ENCODE results near the gene SNRNP70. TPM values are rescaled to one million over a fixed set of nuclear protein-coding genes. Genes with fewer than 3 reads are reported as not detected.
"Not testable (repeated sequence)": the region's sequence is repeated elsewhere in the genome, so short reads cannot be mapped to it uniquely, and the experiment has no call there.

The SNRNP70 gene
- total and polyA plus RNA-seq, 2 donors = 142 to 419 TPM

DNA sequence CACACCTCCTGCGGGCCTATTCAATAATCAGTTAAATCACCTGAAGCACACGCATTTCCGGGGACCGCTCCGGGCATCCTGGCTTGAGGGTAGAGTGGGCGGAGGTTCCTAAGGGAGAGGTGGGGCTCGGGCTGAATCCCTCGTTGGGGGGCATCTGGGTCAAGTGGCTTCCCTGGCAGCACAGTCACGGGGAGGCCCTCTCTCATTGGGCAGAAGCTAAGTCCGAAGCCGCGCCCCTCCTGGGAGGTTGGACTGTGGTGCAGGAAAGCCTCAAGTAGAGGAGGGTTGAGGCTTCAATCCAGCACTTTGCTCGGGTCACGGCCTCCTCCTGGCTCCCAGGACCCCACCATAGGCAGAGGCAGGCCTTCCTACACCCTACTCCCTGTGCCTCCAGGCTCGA is 41.7 kb upstream of the SNRNP70 start, which contains the start of gene CGB5:
Gene CGB5, plus strand, starts transcription at position 301 of the 400 bp plus-strand sequence. CDS start 362 bp downstream, outside the sequence.
- not testable (repeated sequence) for H3K27ac ChIP-seq (ENCODE audit: low read depth in 1 of 2, low read length in 1 of 2); H3K27me3 ChIP-seq (ENCODE audit: control insufficient read depth in 2 of 2, insufficient read depth in 1 of 2, low read length in 1 of 2); H3K4me3 ChIP-seq (ENCODE audit: low read length in 2 of 2); DNase-seq (ENCODE audit: low read depth in 6 of 9, low spot score in 9 of 9); H3K4me1 ChIP-seq (ENCODE audit: control insufficient read depth in 2 of 2, insufficient read depth in 2 of 2, low read length in 2 of 2); H3K36me3 ChIP-seq (ENCODE audit: control insufficient read depth in 2 of 2, insufficient read depth in 2 of 2, low read length in 1 of 2); H3K9me3 ChIP-seq (ENCODE audit: control insufficient read depth in 2 of 2, insufficient read depth in 1 of 2, low read length in 1 of 2)
- WGBS = 82% methylated on average over 15 of the region's 15 CpGs

DNA sequence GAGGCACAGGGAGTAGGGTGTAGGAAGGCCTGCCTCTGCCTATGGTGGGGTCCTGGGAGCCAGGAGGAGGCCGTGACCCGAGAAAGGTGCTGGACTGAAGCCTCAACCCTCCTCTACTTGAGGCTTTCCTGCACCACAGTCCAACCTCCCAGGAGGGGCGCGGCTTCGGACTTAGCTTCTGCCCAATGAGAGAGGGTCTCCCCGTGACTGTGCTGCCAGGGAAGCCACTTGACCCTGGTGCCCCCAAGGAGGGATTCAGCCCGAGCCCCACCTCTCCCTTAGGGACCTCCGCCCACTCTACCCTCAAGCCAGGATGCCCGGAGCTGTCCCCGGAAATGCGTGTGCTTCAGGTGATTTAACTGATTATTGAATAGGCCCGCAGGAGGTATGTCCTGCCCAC is 36.2 kb upstream of the SNRNP70 start, which contains the start of gene CGB8:
Gene CGB8, minus strand, starts transcription at position 101 of the 400 bp plus-strand sequence. CDS start 372 bp downstream, outside the sequence.
- H3K36me3 ChIP-seq (ENCODE audit: control insufficient read depth in 2 of 2, insufficient read depth in 2 of 2, low read length in 1 of 2); H3K4me1 ChIP-seq (ENCODE audit: control insufficient read depth in 2 of 2, insufficient read depth in 2 of 2, low read length in 2 of 2); H3K4me3 ChIP-seq (ENCODE audit: low read length in 2 of 2); H3K27me3 ChIP-seq (ENCODE audit: control insufficient read depth in 2 of 2, insufficient read depth in 1 of 2, low read length in 1 of 2); DNase-seq (ENCODE audit: low read depth in 6 of 9, low spot score in 9 of 9); H3K27ac ChIP-seq (ENCODE audit: low read depth in 1 of 2, low read length in 1 of 2); H3K9me3 ChIP-seq (ENCODE audit: control insufficient read depth in 2 of 2, insufficient read depth in 1 of 2, low read length in 1 of 2): not testable (repeated sequence)
- 84% methylated on average over 12 of the region's 12 CpGs for WGBS

GRCh38 chr19:49049834-49050233 is 35.4 kb upstream of the SNRNP70 start:
- H3K27ac ChIP-seq (ENCODE audit: low read depth in 1 of 2, low read length in 1 of 2); DNase-seq (ENCODE audit: low read depth in 6 of 9, low spot score in 9 of 9); H3K27me3 ChIP-seq (ENCODE audit: control insufficient read depth in 2 of 2, insufficient read depth in 1 of 2, low read length in 1 of 2): not testable (repeated sequence)

GRCh38 chr19:49050376-49051033 is 34.7 kb upstream of the SNRNP70 start:
- not testable (repeated sequence) for H3K27ac ChIP-seq (ENCODE audit: low read depth in 1 of 2, low read length in 1 of 2); H3K4me1 ChIP-seq (ENCODE audit: control insufficient read depth in 2 of 2, insufficient read depth in 2 of 2, low read length in 2 of 2); H3K9me3 ChIP-seq (ENCODE audit: control insufficient read depth in 2 of 2, insufficient read depth in 1 of 2, low read length in 1 of 2); DNase-seq (ENCODE audit: low read depth in 6 of 9, low spot score in 9 of 9); H3K36me3 ChIP-seq (ENCODE audit: control insufficient read depth in 2 of 2, insufficient read depth in 2 of 2, low read length in 1 of 2); H3K4me3 ChIP-seq (ENCODE audit: low read length in 2 of 2)
- 88% methylated on average over 24 of the region's 24 CpGs for WGBS
- H3K27me3 ChIP-seq (ENCODE audit: control insufficient read depth in 2 of 2, insufficient read depth in 1 of 2, low read length in 1 of 2) = peaks cover 3 to 11% of the 10 kb centered on the region in 2 donors

More at GRCh38 chr19:49049834-49050233, 35.4 kb upstream of the SNRNP70 start:
- not testable (repeated sequence) for H3K36me3 ChIP-seq (ENCODE audit: control insufficient read depth in 2 of 2, insufficient read depth in 2 of 2, low read length in 1 of 2); H3K4me1 ChIP-seq (ENCODE audit: control insufficient read depth in 2 of 2, insufficient read depth in 2 of 2, low read length in 2 of 2); H3K4me3 ChIP-seq (ENCODE audit: low read length in 2 of 2); H3K9me3 ChIP-seq (ENCODE audit: control insufficient read depth in 2 of 2, insufficient read depth in 1 of 2, low read length in 1 of 2)
- WGBS = 84% methylated on average over 3 of the region's 4 CpGs

GRCh38 chr19:49056101-49056901 is 28.9 kb upstream of the SNRNP70 start:
- Histone ChIP-seq H3K4me1 (ENCODE audit: control insufficient read depth in 2 of 2, insufficient read depth in 2 of 2, low read length in 2 of 2) (peaks cover 0 to 20% of the 10 kb centered on the region in 2 donors), H3K27ac (ENCODE audit: low read depth in 1 of 2, low read length in 1 of 2) (no peak overlapping the region), H3K27me3 (ENCODE audit: control insufficient read depth in 2 of 2, insufficient read depth in 1 of 2, low read length in 1 of 2) (peaks cover 31 to 64% of the 10 kb centered on the region in 2 donors), H3K4me3 (ENCODE audit: low read length in 2 of 2) (peak overlapping the region; percentile 10 to 48), H3K9me3 (ENCODE audit: control insufficient read depth in 2 of 2, insufficient read depth in 1 of 2, low read length in 1 of 2) (no peaks in the 10 kb centered on the region), H3K36me3 (ENCODE audit: control insufficient read depth in 2 of 2, insufficient read depth in 2 of 2, low read length in 1 of 2) (no peaks in the 10 kb centered on the region)
- 1% methylated on average over 63 of the region's 63 CpGs for WGBS
- peak in 4 of 9 donors; percentile 12 to 33 (median 22) for DNase-seq (ENCODE audit: low read depth in 6 of 9, low spot score in 9 of 9)

DNA sequence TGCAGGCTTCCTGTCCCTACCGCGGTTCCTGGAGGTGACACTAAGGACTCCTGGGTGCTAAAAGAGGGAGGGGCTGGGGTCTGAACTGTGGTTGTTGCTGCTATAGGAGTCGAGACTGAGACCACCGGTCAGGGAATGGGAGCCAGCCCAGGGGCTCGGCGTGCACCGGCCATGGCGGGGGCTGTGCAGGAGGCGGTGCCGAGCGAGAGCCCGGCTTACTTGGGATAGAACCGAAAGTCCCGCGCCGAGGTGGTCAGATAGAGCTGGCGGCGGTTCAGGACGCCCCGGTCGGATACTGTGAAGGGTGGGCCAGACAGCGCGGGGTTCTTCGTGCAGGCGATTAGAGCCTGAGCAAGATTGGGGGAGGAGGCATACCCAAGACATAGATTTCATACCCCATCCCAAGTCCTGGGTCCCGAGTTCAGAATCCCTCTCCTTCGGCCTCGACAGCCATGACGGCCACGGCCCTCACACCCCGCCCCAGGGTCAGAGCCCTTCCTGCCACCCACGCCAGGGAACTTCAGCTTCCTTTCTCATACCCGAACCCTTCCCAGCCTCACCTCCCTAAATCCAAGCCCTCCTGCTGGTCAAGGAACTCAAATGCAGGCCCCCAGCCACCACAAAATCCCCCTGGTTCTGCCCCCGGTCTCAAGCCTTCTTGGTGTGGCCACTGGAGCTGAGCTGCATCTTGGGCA is 28.2 kb upstream of the SNRNP70 start:
- H3K4me3 ChIP-seq (ENCODE audit: low read length in 2 of 2) = peak overlapping the region in 1 of 2 donors; percentile 48
- peaks cover 31 to 71% of the 10 kb centered on the region in 2 donors for H3K27me3 ChIP-seq (ENCODE audit: control insufficient read depth in 2 of 2, insufficient read depth in 1 of 2, low read length in 1 of 2)
- 4% methylated on average over 34 of the region's 34 CpGs for whole genome bisulfite sequencing

DNA sequence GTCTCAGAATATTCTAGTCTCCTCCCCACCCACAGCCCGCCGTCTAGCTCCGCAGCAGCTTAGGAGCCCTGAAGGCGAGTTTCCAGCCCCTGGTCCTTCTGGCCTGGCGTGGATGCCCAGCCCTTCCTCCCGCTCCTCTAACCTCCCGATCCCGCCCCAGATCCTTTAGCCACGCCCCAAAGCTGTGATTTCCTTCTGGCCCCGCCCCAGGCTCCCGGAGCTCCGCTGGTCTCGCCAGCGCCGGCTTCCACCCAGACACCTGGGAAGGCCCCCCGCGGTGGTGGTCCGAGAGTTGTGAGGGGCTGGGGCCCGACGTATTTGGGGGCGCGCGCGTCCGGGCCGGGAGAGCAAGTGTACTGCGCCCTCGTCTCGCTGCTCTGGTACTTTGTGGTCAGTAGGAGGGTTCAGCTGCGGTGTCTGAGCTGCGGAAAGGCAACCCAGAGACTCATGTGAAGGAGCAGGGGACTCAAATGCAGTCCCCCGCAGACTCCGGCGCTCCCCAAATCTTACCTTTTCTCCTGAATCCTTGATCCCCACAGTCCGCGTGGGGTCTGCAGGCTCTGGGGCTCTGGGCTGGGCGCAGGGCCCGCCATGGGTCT is 27.5 kb upstream of the SNRNP70 start, which contains the start of gene CGB7:
Gene CGB7, minus strand, starts transcription at position 114 of the 599 bp plus-strand sequence. CDS start 2,374 bp downstream, outside the sequence.
- H3K27me3 ChIP-seq (ENCODE audit: control insufficient read depth in 2 of 2, insufficient read depth in 1 of 2, low read length in 1 of 2) = peaks cover 31 to 78% of the 10 kb centered on the region in 2 donors
- H3K36me3 ChIP-seq (ENCODE audit: control insufficient read depth in 2 of 2, insufficient read depth in 2 of 2, low read length in 1 of 2) = no peaks in the 10 kb centered on the region
- H3K27ac ChIP-seq (ENCODE audit: low read depth in 1 of 2, low read length in 1 of 2) = no peak within 1 kb of the TSS
- H3K9me3 ChIP-seq (ENCODE audit: control insufficient read depth in 2 of 2, insufficient read depth in 1 of 2, low read length in 1 of 2) = no peaks in the 10 kb centered on the region
- WGBS = 4% methylated on average over 38 of the region's 38 CpGs
- peaks cover 0 to 20% of the 10 kb centered on the region in 2 donors for H3K4me1 ChIP-seq (ENCODE audit: control insufficient read depth in 2 of 2, insufficient read depth in 2 of 2, low read length in 2 of 2)
- H3K4me3 ChIP-seq (ENCODE audit: low read length in 2 of 2) = peak within 1 kb of the TSS in 1 of 2 donors; percentile 48
- no peak for DNase-seq (ENCODE audit: low read depth in 6 of 9, low spot score in 9 of 9)

More for the DNA sequence above, 28.2 kb upstream of the SNRNP70 start:
- not testable (repeated sequence) for H3K36me3 ChIP-seq (ENCODE audit: control insufficient read depth in 2 of 2, insufficient read depth in 2 of 2, low read length in 1 of 2); H3K27ac ChIP-seq (ENCODE audit: low read depth in 1 of 2, low read length in 1 of 2); DNase-seq (ENCODE audit: low read depth in 6 of 9, low spot score in 9 of 9); H3K9me3 ChIP-seq (ENCODE audit: control insufficient read depth in 2 of 2, insufficient read depth in 1 of 2, low read length in 1 of 2)
- H3K4me1 ChIP-seq (ENCODE audit: control insufficient read depth in 2 of 2, insufficient read depth in 2 of 2, low read length in 2 of 2) = peaks cover 0 to 20% of the 10 kb centered on the region in 2 donors

- H3K4me1 ChIP-seq (ENCODE audit: control insufficient read depth in 2 of 2, insufficient read depth in 2 of 2, low read length in 2 of 2) = peaks cover 0 to 20% of the 10 kb centered on the region in 2 donors
- no peaks in the 10 kb centered on the region for H3K9me3 ChIP-seq (ENCODE audit: control insufficient read depth in 2 of 2, insufficient read depth in 1 of 2, low read length in 1 of 2)
- no peak overlapping the region for H3K4me3 ChIP-seq (ENCODE audit: low read length in 2 of 2)
- WGBS = 54% methylated on average over 10 of the region's 10 CpGs
- no peak overlapping the region for H3K27ac ChIP-seq (ENCODE audit: low read depth in 1 of 2, low read length in 1 of 2)
- no peak for DNase-seq (ENCODE audit: low read depth in 6 of 9, low spot score in 9 of 9)
- no peaks in the 10 kb centered on the region for H3K36me3 ChIP-seq (ENCODE audit: control insufficient read depth in 2 of 2, insufficient read depth in 2 of 2, low read length in 1 of 2)
- peaks cover 31 to 87% of the 10 kb centered on the region in 2 donors for H3K27me3 ChIP-seq (ENCODE audit: control insufficient read depth in 2 of 2, insufficient read depth in 1 of 2, low read length in 1 of 2)
Measured at GRCh38 chr19:49058562-49058961, 26.7 kb upstream of the SNRNP70 start.
